AG09309 (cell line): Measurements from ENCODE around the gene TUBGCP6.

Experiments used
- DNase-seq: peaks from one replicate; pipeline ENCODE4 v3.0.0-alpha.2; 2010; ENCODE audit warnings: low read depth
- H3K4me3 ChIP-seq: 2 replicates; pipeline ENCODE4 v1.5.1; 2011; ENCODE audit warnings: mild to moderate bottlenecking, low read depth, low read length, moderate library complexity; ENCODE audit not compliant: control insufficient read depth
- CTCF ChIP-seq: IDR thresholded peaks from 2 replicates; pipeline ENCODE4 v1.5.1; 2011; ENCODE audit warnings: mild to moderate bottlenecking, low read depth, low read length, inconsistent platforms; ENCODE audit not compliant: insufficient read depth, control insufficient read depth; ENCODE audit errors: missing control alignments

Gene TUBGCP6

GRCh38 chr22:50204571-50204970 lies 40.3 kb downstream of the TUBGCP6 start:
- TF ChIP-seq CTCF: no peak
- no peak for DNase-seq
- no peak overlapping the region for H3K4me3 ChIP-seq

- no peak overlapping the region for H3K4me3 ChIP-seq
- no peak for TF ChIP-seq CTCF
- DNase-seq: no peak
Measured at GRCh38 chr22:50203288-50203687, 41.5 kb downstream of the TUBGCP6 start.

- no peak for DNase-seq
- H3K4me3 ChIP-seq: peak overlapping the region; percentile 86
- TF ChIP-seq CTCF: no peak
Measured at GRCh38 chr22:50202130-50202666, 42.6 kb downstream of the TUBGCP6 start.

- no peak for DNase-seq
- no peak for TF ChIP-seq CTCF
- H3K4me3 ChIP-seq: peak overlapping the region; percentile 86
Measured at GRCh38 chr22:50201191-50202129, 43.4 kb downstream of the TUBGCP6 start.

- peak; percentile 24 for DNase-seq
- no peak for TF ChIP-seq CTCF
- peak within 1 kb of the TSS; percentile 86 for H3K4me3 ChIP-seq
Measured at GRCh38 chr22:50200461-50201190, 44.2 kb downstream of the TUBGCP6 start, which contains the start of gene SELENOO. SELENOO (plus strand) TSS chr22:50201011; CDS start chr22:50201037, 26 bp downstream.

- DNase-seq: no peak
- TF ChIP-seq CTCF: no peak
- H3K4me3 ChIP-seq: peak overlapping the region; percentile 86
Measured at GRCh38 chr22:50199829-50200460, 44.9 kb downstream of the TUBGCP6 start.
